Measurements from ENCODE around the gene NR1H2.

GRCh38 chr19:50387176-50387867 is 11.1 kb downstream of the NR1H2 start:
- TF ChIP-seq CTCF (IDR thresholded peaks at IDR 0.05): no peak
- no peak for TF ChIP-seq POLR2A (IDR thresholded peaks at IDR 0.05)
